Osteoblast (primary cell): ENCODE measurements around the gene EXOG. TPM values are rescaled to one million over a fixed set of nuclear protein-coding genes. Genes with fewer than 3 reads are reported as not detected.

ENCODE experiments used
- DNase-seq: peaks from one replicate; pipeline ENCODE4 v3.0.0; 2011; ENCODE audit warnings: low spot score, mixed read lengths; ENCODE audit not compliant: insufficient read length; ENCODE audit errors: missing footprints
- H2AFZ ChIP-seq: 2 replicates; pipeline ENCODE4 v1.6.0; 2011; ENCODE audit warnings: mild to moderate bottlenecking, low read length
- H3K27ac ChIP-seq: 2 replicates; pipeline ENCODE4 v1.5.1; 2011; ENCODE audit warnings: mild to moderate bottlenecking, low read depth, low read length, moderate library complexity
- H3K27me3 ChIP-seq: 2 replicates; pipeline ENCODE4 v1.6.0; 2012; ENCODE audit warnings: mild to moderate bottlenecking, control low read depth, inconsistent platforms, low read length, moderate library complexity; ENCODE audit not compliant: insufficient read depth
- H3K36me3 ChIP-seq: 2 replicates; pipeline ENCODE4 v1.5.1; 2011; ENCODE audit warnings: mild to moderate bottlenecking, low read length, control low read depth, moderate library complexity; ENCODE audit not compliant: insufficient read depth
- H3K4me1 ChIP-seq: 2 replicates; pipeline ENCODE4 v1.5.1; 2011; ENCODE audit warnings: mild to moderate bottlenecking, low read length, control low read depth, moderate library complexity; ENCODE audit not compliant: insufficient read depth
- H3K4me2 ChIP-seq: 2 replicates; pipeline ENCODE4 v1.6.0; 2011; ENCODE audit warnings: mild to moderate bottlenecking, low read length; ENCODE audit not compliant: insufficient read depth
- H3K4me3 ChIP-seq: fragments of 200-600 bp; sonication (generic); 3 replicates; pipeline ENCODE4 v1.5.1; 2012; ENCODE audit warnings: mild to moderate bottlenecking, low read length, inconsistent platforms; ENCODE audit not compliant: insufficient read depth
- H3K79me2 ChIP-seq: 2 replicates; pipeline ENCODE4 v1.6.0; 2012; ENCODE audit warnings: mild to moderate bottlenecking, low read length, control low read depth, inconsistent platforms; ENCODE audit not compliant: insufficient read depth
- H3K9me3 ChIP-seq: 2 replicates; pipeline ENCODE4 v1.5.1; 2011; ENCODE audit warnings: low read depth, low read length, control low read depth
- H4K20me1 ChIP-seq: 2 replicates; pipeline ENCODE4 v1.6.0; 2012; ENCODE audit warnings: mild to moderate bottlenecking, low read length, control low read depth; ENCODE audit not compliant: insufficient read depth
- CTCF ChIP-seq: IDR thresholded peaks from 2 replicates; pipeline ENCODE4 v1.5.1; 2011; ENCODE audit warnings: mild to moderate bottlenecking, low read depth, low read length, moderate library complexity; ENCODE audit errors: extremely low read depth
- total RNA-seq: library from RNA; depleted of rRNA; stranded (reverse); fragments of >200 nt; gene quantifications from 2 replicates; pipeline ENCODE4 v1.2.3, GENCODE V29; 2012

Gene EXOG
- total RNA-seq, 1 donor, result 14.5 TPM

- Histone ChIP-seq H3K36me3 (peaks cover 39% of the 10 kb centered on the region), H3K4me1 (peaks cover 11% of the 10 kb centered on the region), H3K27me3 (no peaks in the 10 kb centered on the region), H3K4me2 (no peak overlapping the region), H3K27ac (no peak overlapping the region), H2AFZ (no peak overlapping the region), H3K4me3 (no peak overlapping the region), H4K20me1 (peaks cover 7% of the 10 kb centered on the region), H3K79me2 (peaks cover 15% of the 10 kb centered on the region), H3K9me3 (no peaks in the 10 kb centered on the region)
- TF ChIP-seq CTCF, result no peak
- DNase-seq, result no peak
Measured at GRCh38 chr3:38500688-38501417, 4.7 kb downstream of the EXOG start.

GRCh38 chr3:38507120-38507519 is 11.0 kb downstream of the EXOG start:
- H3K27me3 ChIP-seq, result no peaks in the 10 kb centered on the region
- no peak for DNase-seq
- H3K9me3 ChIP-seq, result no peaks in the 10 kb centered on the region
- H2AFZ ChIP-seq, result no peak overlapping the region
- no peaks in the 10 kb centered on the region for H3K4me1 ChIP-seq
- peaks cover 50% of the 10 kb centered on the region for H3K36me3 ChIP-seq
- no peaks in the 10 kb centered on the region for H4K20me1 ChIP-seq
- TF ChIP-seq CTCF, result no peak
- no peak overlapping the region for H3K27ac ChIP-seq
- H3K79me2 ChIP-seq, result no peaks in the 10 kb centered on the region
- H3K4me2 ChIP-seq, result no peak overlapping the region
- H3K4me3 ChIP-seq, result no peak overlapping the region

- H3K4me3 ChIP-seq, result no peak overlapping the region
- no peak for DNase-seq
- no peak for TF ChIP-seq CTCF
- H3K36me3 ChIP-seq, result peaks cover 37% of the 10 kb centered on the region
- H3K4me1 ChIP-seq, result no peaks in the 10 kb centered on the region
- H3K4me2 ChIP-seq, result no peak overlapping the region
- no peaks in the 10 kb centered on the region for H3K9me3 ChIP-seq
- H3K79me2 ChIP-seq, result no peaks in the 10 kb centered on the region
- H4K20me1 ChIP-seq, result no peaks in the 10 kb centered on the region
- H3K27me3 ChIP-seq, result no peaks in the 10 kb centered on the region
- no peak overlapping the region for H2AFZ ChIP-seq
- no peak overlapping the region for H3K27ac ChIP-seq
Measured at GRCh38 chr3:38509732-38510131, 13.6 kb downstream of the EXOG start.

- Histone ChIP-seq H3K36me3 (peaks cover 35% of the 10 kb centered on the region), H3K9me3 (no peaks in the 10 kb centered on the region), H3K4me1 (no peaks in the 10 kb centered on the region), H4K20me1 (no peaks in the 10 kb centered on the region), H3K27ac (no peak overlapping the region), H3K27me3 (no peaks in the 10 kb centered on the region), H2AFZ (no peak overlapping the region), H3K79me2 (no peaks in the 10 kb centered on the region), H3K4me3 (no peak overlapping the region), H3K4me2 (no peak overlapping the region)
- TF ChIP-seq CTCF, result no peak
- DNase-seq, result no peak
Measured at GRCh38 chr3:38510631-38511030, 14.5 kb downstream of the EXOG start.
